ENCODE results near the gene PEX5. TPM values are rescaled to one million over a fixed set of nuclear protein-coding genes. Genes with fewer than 3 reads are reported as not detected.

PEX5 gene
- total and polyA plus RNA-seq, 2 experiments from 2014 or later, result 7.5 to 72.0 TPM

GRCh38 chr12:7175493-7175892 lies 14.0 kb upstream of the PEX5 start:
- no peaks in the 10 kb centered on the region for H3K36me3 ChIP-seq (ENCODE audit: insufficient read depth)
- H3K27ac Mint-ChIP-seq, result no peak overlapping the region
- no peak overlapping the region for H3K4me2 ChIP-seq
- no peaks in the 10 kb centered on the region for H4K20me1 ChIP-seq (replicated peaks; ENCODE audit: insufficient read depth)
- DNase-seq (ENCODE audit: low spot score) (no peak), ATAC-seq (no peak)
- no peaks in the 10 kb centered on the region for H3K27me3 ChIP-seq (ENCODE audit: insufficient read depth)
- peaks cover 13% of the 10 kb centered on the region; the same call in 2 of the 3 replicates for H3K36me3 Mint-ChIP-seq (ENCODE audit: low read depth)
- no peak overlapping the region for H3K4me3 ChIP-seq
- TF ChIP-seq EZH2 (IDR thresholded peaks at IDR 0.05; ENCODE audit: low read depth, unreplicated experiment), result no peak
- TF ChIP-seq STAT1 (IDR thresholded peaks at IDR 0.05; ENCODE audit: unreplicated experiment), result no peak
- no peak for TF ChIP-seq ZNF114 (CRISPR knock-in tag; IDR thresholded peaks at IDR 0.05)
- TF ChIP-seq POLR2AphosphoS5 (IDR thresholded peaks at IDR 0.05; ENCODE audit: low read depth), result no peak
- TF ChIP-seq ETS1 (IDR thresholded peaks at IDR 0.05), result no peak
- no peak for TF ChIP-seq EZH2phosphoT487 (IDR thresholded peaks at IDR 0.05; ENCODE audit: unreplicated experiment)
- TF ChIP-seq NANOG (IDR thresholded peaks at IDR 0.05; ENCODE audit: borderline replicate concordance), result no peak
- TF ChIP-seq CREB1 (CRISPR knock-in tag; IDR thresholded peaks at IDR 0.05; ENCODE audit: low read depth), result no peak
- TF ChIP-seq ZNF331 (CRISPR knock-in tag; IDR thresholded peaks at IDR 0.05; ENCODE audit: low read depth), result no peak
- TF ChIP-seq REST (IDR thresholded peaks at IDR 0.05; ENCODE audit: unreplicated experiment), result no peak
- TF ChIP-seq CTCF (conservative IDR thresholded peaks at IDR 0.05; ENCODE audit: low read depth in 2 of 2), result no peak
- no peak for TF ChIP-seq ZNF462 (CRISPR knock-in tag; IDR thresholded peaks at IDR 0.05)
- no peak for TF ChIP-seq JUNB (IDR thresholded peaks at IDR 0.05; ENCODE audit: unreplicated experiment)
- H3K9me3 Mint-ChIP-seq, result peaks cover 66% of the 10 kb centered on the region
- no peak overlapping the region for H3K4me3 Mint-ChIP-seq
- H2AFZ ChIP-seq, result no peak overlapping the region
- H3K27me3 Mint-ChIP-seq (ENCODE audit: insufficient read depth, low read depth, poor library complexity), result peaks cover 4% of the 10 kb centered on the region
- H3K4me1 Mint-ChIP-seq, result no peaks in the 10 kb centered on the region
- H3K9me2 ChIP-seq (ENCODE audit: insufficient read depth), result peaks cover 9% of the 10 kb centered on the region; the same call in 1 of the 2 replicates
- H3K27ac ChIP-seq (ENCODE audit: low read depth), result no peak overlapping the region
- no peaks in the 10 kb centered on the region for H3K79me2 ChIP-seq (replicated peaks; ENCODE audit: insufficient read depth)
- H3F3A ChIP-seq (replicated peaks; ENCODE audit: low read depth), result no peaks in the 10 kb centered on the region
- H3K4me1 ChIP-seq (ENCODE audit: insufficient read depth), result no peaks in the 10 kb centered on the region
